ENCODE results near the gene MBNL1. TPM values are rescaled to one million over a fixed set of nuclear protein-coding genes. Genes with fewer than 3 reads are reported as not detected.

MBNL1 gene
- total and polyA plus RNA-seq, 2 of the 13 experiments (the other 11 are each of a cell fraction or from before 2014, with no cell fraction given), result 27.1 to 55.4 TPM

GRCh38 chr3:152269056-152269830, 514 bp downstream of the MBNL1 start (continued):
- TF ChIP-seq HMGXB4 (CRISPR knock-in tag; IDR thresholded peaks at IDR 0.05; ENCODE audit: borderline replicate concordance in 1 of 2, low read depth in 1 of 2) (peak; percentile 49 to 50; a peak in 2 of 4 replicates), ZBTB39 (CRISPR knock-in tag; IDR thresholded peaks at IDR 0.05) (peak; percentile 53; the same call in 1 of the 2 replicates), ZMAT3 (CRISPR knock-in tag; conservative IDR thresholded peaks at IDR 0.05) (0 out of 2 replicates have a peak, but pooled peaks have one; percentile 16), NKX3-1 (CRISPR knock-in tag; IDR thresholded peaks at IDR 0.05) (no peak), GABPB1 (CRISPR knock-in tag; IDR thresholded peaks at IDR 0.05) (peak; percentile 78), NFAT5 (CRISPR knock-in tag; IDR thresholded peaks at IDR 0.05) (no peak), SIX1 (CRISPR knock-in tag; IDR thresholded peaks at IDR 0.05; ENCODE audit: borderline replicate concordance) (no peak), ZFP62 (CRISPR knock-in tag; IDR thresholded peaks at IDR 0.05) (no peak), ZNF501 (CRISPR knock-in tag; IDR thresholded peaks at IDR 0.05) (peak; percentile 73; the same call in 1 of the 2 replicates), DR1 (CRISPR knock-in tag; IDR thresholded peaks at IDR 0.05) (0 out of 2 replicates have a peak, but pooled peaks have one; percentile 1), MTERF4 (CRISPR knock-in tag; IDR thresholded peaks at IDR 0.05) (0 out of 2 replicates have a peak, but pooled peaks have one; percentile 43), JUN (CRISPR knock-in tag; IDR thresholded peaks at IDR 0.05) (no peak), SALL1 (CRISPR knock-in tag; IDR thresholded peaks at IDR 0.05) (peak; percentile 65)
